Measurements from ENCODE around the gene TARP.

The TARP gene

GRCh38 chr7:38303866-38304265 is 30.4 kb upstream of the TARP start:
- TF ChIP-seq CTCF (IDR thresholded peaks at IDR 0.05; ENCODE audit: low read depth, low read length) = no peak
- no peak for DNase-seq (ENCODE audit: low read depth in 2 of 2)

GRCh38 chr7:38300175-38300574 is 26.7 kb upstream of the TARP start:
- DNase-seq (ENCODE audit: low read depth in 2 of 2) = no peak
- no peak for TF ChIP-seq CTCF (IDR thresholded peaks at IDR 0.05; ENCODE audit: low read depth, low read length)

More at GRCh38 chr7:38303866-38304265, 30.4 kb upstream of the TARP start:
- no peak overlapping the region for H3K4me3 ChIP-seq (replicated peaks in 1 of 2; ENCODE audit: low read depth in 2 of 2, low read length in 2 of 2)

GRCh38 chr7:38299275-38299931 is 26.0 kb upstream of the TARP start:
- H3K4me3 ChIP-seq (replicated peaks in 1 of 2; ENCODE audit: low read depth in 2 of 2, low read length in 2 of 2) = no peak overlapping the region

More at GRCh38 chr7:38300175-38300574, 26.7 kb upstream of the TARP start:
- no peak overlapping the region for H3K4me3 ChIP-seq (replicated peaks in 1 of 2; ENCODE audit: low read depth in 2 of 2, low read length in 2 of 2)

GRCh38 chr7:38296059-38296857 is 22.8 kb upstream of the TARP start:
- no peak for TF ChIP-seq CTCF (IDR thresholded peaks at IDR 0.05; ENCODE audit: low read depth, low read length)
- no peak overlapping the region for H3K4me3 ChIP-seq (replicated peaks in 1 of 2; ENCODE audit: low read depth in 2 of 2, low read length in 2 of 2)
- no peak for DNase-seq (ENCODE audit: low read depth in 2 of 2)

More at GRCh38 chr7:38299275-38299931, 26.0 kb upstream of the TARP start:
- no peak for TF ChIP-seq CTCF (IDR thresholded peaks at IDR 0.05; ENCODE audit: low read depth, low read length)
- DNase-seq (ENCODE audit: low read depth in 2 of 2) = no peak

GRCh38 chr7:38294926-38295325 is 21.5 kb upstream of the TARP start:
- DNase-seq (ENCODE audit: low read depth in 2 of 2) = no peak
- H3K4me3 ChIP-seq (replicated peaks in 1 of 2; ENCODE audit: low read depth in 2 of 2, low read length in 2 of 2) = no peak overlapping the region
- TF ChIP-seq CTCF (IDR thresholded peaks at IDR 0.05; ENCODE audit: low read depth, low read length) = no peak

GRCh38 chr7:38292442-38292841 is 19.0 kb upstream of the TARP start:
- DNase-seq (ENCODE audit: low read depth in 2 of 2) = no peak
- no peak for TF ChIP-seq CTCF (IDR thresholded peaks at IDR 0.05; ENCODE audit: low read depth, low read length)

More at GRCh38 chr7:38292442-38292841, 19.0 kb upstream of the TARP start:
- no peak overlapping the region for H3K4me3 ChIP-seq (replicated peaks in 1 of 2; ENCODE audit: low read depth in 2 of 2, low read length in 2 of 2)

All from cardiac fibroblast (primary cell).